ENCODE data around the gene PATJ. TPM values are rescaled to one million over a fixed set of nuclear protein-coding genes. Genes with fewer than 3 reads are reported as not detected.
A peak's percentile ranks its signal among the peaks of the same experiment; 100 is the strongest.

The PATJ gene
- total RNA-seq, 6 experiments from 2014 or later: 19.0 to 49.0 (median 26.7) TPM

DNA sequence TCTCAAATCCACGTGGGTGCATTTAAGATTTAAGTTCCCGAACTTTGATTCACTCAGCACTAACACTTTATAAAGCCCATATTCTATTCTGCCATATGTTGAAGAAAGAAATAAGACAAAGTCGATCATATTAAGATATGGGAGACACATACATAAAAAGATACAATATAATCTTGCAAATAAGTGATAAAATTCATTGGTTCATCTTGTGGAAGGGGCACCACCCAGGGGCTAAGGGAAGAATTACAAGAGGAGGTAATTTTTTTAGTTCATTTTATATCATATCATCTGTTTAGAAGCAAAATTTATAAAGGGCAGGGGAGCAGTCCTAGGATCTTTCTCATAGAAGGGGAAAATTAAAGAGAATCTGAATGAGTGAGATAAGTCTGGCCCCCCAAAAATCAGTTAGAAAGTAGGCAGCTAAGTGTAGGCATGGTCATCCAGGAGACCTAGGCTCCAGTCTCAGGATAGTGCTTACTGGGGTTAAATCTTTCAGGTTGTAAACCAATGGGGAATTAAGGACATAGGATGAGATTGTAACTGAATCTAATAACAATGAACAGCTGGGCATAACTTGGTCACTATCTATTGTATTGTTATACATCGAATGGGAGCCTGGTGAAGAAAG is 328.2 kb downstream of the PATJ start:
- ATAC-seq (no peak), DNase-seq (no peak)
- TF ChIP-seq, protein P1, sequence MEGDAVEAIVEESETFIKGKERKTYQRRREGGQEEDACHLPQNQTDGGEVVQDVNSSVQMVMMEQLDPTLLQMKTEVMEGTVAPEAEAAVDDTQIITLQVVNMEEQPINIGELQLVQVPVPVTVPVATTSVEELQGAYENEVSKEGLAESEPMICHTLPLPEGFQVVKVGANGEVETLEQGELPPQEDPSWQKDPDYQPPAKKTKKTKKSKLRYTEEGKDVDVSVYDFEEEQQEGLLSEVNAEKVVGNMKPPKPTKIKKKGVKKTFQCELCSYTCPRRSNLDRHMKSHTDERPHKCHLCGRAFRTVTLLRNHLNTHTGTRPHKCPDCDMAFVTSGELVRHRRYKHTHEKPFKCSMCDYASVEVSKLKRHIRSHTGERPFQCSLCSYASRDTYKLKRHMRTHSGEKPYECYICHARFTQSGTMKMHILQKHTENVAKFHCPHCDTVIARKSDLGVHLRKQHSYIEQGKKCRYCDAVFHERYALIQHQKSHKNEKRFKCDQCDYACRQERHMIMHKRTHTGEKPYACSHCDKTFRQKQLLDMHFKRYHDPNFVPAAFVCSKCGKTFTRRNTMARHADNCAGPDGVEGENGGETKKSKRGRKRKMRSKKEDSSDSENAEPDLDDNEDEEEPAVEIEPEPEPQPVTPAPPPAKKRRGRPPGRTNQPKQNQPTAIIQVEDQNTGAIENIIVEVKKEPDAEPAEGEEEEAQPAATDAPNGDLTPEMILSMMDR (IDR thresholded peaks at IDR 0.05): peak; percentile 34 to 42 (median 40)
- TF ChIP-seq POLR2A (IDR thresholded peaks at IDR 0.05): no peak
- WGBS (ENCODE audit: insufficient coverage, low coverage, low lambda C conversion rate, missing lambda C conversion rate): 80% methylated on average over 4 of the region's 4 CpGs
- H3K4me1 ChIP-seq: no peaks in the 10 kb centered on the region
- no peaks in the 10 kb centered on the region for H3K36me3 ChIP-seq
- intact Hi-C loops (cut with DNase I): no loop called here
- H3K27ac ChIP-seq: no peak overlapping the region
- H3K27me3 ChIP-seq: no peaks in the 10 kb centered on the region
- no peaks in the 10 kb centered on the region for H3K9me3 ChIP-seq
- no peak overlapping the region for H3K4me3 ChIP-seq

DNA sequence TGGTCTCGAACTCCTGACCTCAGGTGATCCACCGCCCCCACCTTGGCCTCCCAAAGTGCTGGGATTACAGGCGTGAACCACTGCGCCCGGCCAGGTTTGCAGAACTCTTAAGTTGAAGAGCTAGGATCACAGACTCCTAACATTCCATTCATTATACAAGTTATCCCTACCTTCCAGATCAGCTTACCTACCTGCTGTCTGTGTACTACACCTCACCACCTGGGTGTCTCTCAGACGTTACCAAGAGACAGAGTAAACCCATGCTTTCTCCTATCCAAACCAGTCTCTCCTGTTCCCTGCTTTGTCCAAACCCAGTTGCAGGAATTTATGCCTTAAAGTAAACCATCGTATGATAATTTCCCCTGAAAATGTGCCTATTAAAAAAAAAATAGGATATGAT is 329.4 kb downstream of the PATJ start:
- Histone ChIP-seq H3K27me3 (no peaks in the 10 kb centered on the region), H3K36me3 (no peaks in the 10 kb centered on the region), H3K4me3 (no peak overlapping the region), H3K9me3 (no peaks in the 10 kb centered on the region), H3K27ac (no peak overlapping the region), H3K4me1 (no peaks in the 10 kb centered on the region)
- WGBS (ENCODE audit: insufficient coverage, low coverage, low lambda C conversion rate, missing lambda C conversion rate): 93% methylated on average over 5 of the region's 7 CpGs
- no peak for ATAC-seq
- no peak for TF ChIP-seq POLR2A (IDR thresholded peaks at IDR 0.05)
- TF ChIP-seq, protein P1 (IDR thresholded peaks at IDR 0.05): no peak
- intact Hi-C loops (cut with DNase I): no loop called here
- DNase-seq: no peak

DNA sequence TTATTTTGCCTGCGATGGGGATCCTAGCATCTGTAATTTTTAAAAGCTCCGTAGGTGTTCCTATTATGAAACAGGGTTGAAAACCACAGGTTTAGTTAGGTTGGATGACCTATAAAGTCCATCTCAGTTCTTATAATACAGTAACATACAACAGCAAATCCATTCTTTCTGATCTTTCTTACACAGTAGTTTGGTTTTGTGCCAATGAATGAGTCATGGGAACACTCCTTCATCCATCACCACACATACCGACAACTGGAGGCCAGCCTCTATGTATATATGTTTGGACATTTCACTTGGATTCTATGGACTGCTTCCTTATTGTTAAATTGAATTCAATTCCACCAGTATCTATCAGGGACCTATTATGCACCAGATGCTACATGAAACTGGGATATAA is 334.0 kb downstream of the PATJ start:
- DNase-seq (no peak), ATAC-seq (peak in 1 of 4 donors; percentile 35)
- Histone ChIP-seq H3K36me3 (peaks cover 0 to 20% (median 2%) of the 10 kb centered on the region in 4 donors), H3K27ac (no peak overlapping the region), H3K4me3 (no peak overlapping the region), H3K9me3 (no peaks in the 10 kb centered on the region), H3K27me3 (no peaks in the 10 kb centered on the region), H3K4me1 (no peaks in the 10 kb centered on the region)
- intact Hi-C loops (cut with DNase I): no loop called here
- TF ChIP-seq, protein P1 (IDR thresholded peaks at IDR 0.05): no peak
- TF ChIP-seq POLR2A (IDR thresholded peaks at IDR 0.05): no peak
- 81% methylated on average over 3 of the region's 3 CpGs for WGBS (ENCODE audit: insufficient coverage, low coverage, low lambda C conversion rate, missing lambda C conversion rate)

DNA sequence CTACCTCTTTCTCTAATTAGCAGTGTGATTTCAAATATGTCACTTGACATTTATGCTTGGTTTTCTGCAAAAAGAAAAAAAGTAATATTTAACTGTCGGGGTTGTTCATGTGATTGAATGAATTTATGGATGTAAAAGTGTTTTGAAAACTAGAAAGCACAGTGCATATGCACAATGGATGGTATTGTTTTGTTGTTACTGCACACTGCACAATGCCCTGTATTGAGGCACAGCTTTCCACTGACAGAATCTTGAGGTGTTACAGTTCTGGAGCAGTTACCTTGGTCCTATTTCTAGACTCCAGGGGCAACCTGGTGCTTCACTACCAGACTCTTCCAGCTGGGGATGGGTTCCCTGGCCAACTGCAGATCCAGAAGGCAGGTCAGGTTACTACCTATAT is 335.5 kb downstream of the PATJ start:
- Histone ChIP-seq H3K9me3 (no peaks in the 10 kb centered on the region), H3K27ac (no peak overlapping the region), H3K36me3 (peaks cover 0 to 20% (median 2%) of the 10 kb centered on the region in 4 donors), H3K27me3 (no peaks in the 10 kb centered on the region), H3K4me1 (no peaks in the 10 kb centered on the region), H3K4me3 (no peak overlapping the region)
- 83% methylated on average over 1 of the region's 1 CpG for WGBS (ENCODE audit: insufficient coverage, low coverage, low lambda C conversion rate, missing lambda C conversion rate)
- intact Hi-C loops (cut with DNase I): no loop called here
- no peak for TF ChIP-seq POLR2A (IDR thresholded peaks at IDR 0.05)
- no peak for DNase-seq
- ATAC-seq: no peak

DNA sequence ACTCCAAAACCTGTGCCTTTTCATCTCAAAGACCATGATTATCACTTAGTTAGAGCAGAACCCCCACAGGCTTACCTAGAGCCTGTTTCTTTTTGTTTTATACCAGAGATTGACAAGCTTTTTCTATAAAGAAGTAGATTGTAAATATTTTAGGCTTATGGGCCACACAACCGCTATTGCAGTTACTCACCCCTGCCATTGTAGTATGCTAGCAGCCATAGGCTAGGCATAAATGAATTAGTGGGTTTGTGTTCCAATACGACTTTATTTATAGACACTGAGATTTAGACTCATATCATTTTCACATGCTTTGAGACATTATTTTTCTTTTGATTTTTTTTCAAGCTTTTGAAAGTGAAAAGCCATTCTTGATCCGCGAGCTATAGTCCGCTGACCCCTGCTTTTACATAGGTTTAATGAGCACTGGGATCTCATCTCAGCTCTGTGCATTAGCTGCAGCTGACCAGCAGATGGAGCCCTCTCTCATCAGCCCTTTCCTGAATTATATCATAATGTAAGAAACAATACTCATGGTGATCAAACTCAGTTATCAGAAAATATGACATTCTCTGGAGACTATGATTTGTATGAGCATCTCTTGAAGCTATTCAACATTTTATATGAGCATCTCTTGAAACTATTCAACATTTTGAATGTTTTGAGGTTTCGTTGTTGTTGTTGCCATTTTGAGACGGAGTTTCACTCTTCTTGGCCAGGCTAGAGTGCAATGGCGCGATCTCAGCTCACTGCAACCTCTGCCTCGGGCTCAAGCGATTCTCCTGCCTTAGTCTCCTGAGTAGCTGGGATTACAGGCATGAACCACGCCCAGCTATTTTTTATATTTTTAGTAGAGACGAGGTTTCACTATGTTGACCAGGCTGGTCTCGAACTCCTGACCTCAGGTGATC is 340.4 kb downstream of the PATJ start:
- DNase-seq: no peak
- 72% methylated on average over 14 of the region's 14 CpGs for WGBS (ENCODE audit: insufficient coverage, low coverage, low lambda C conversion rate, missing lambda C conversion rate)

More for the DNA sequence above, 340.4 kb downstream of the PATJ start:
- peak; percentile 77 to 86 (median 81) for ATAC-seq
- Histone ChIP-seq H3K4me1 (no peaks in the 10 kb centered on the region), H3K27me3 (no peaks in the 10 kb centered on the region), H3K9me3 (no peaks in the 10 kb centered on the region), H3K27ac (no peak overlapping the region), H3K36me3 (peaks cover 0 to 33% (median 5%) of the 10 kb centered on the region in 4 donors), H3K4me3 (no peak overlapping the region)
- intact Hi-C loops (cut with DNase I): no loop called here
- TF ChIP-seq, protein P1 (IDR thresholded peaks at IDR 0.05): peak; percentile 64 to 92 (median 88)
- no peak for TF ChIP-seq POLR2A (IDR thresholded peaks at IDR 0.05)
